ENCODE results near the gene MIDN.
A peak's percentile ranks its signal among the peaks of the same experiment; 100 is the strongest.
"Not testable (repeated sequence)": the region's sequence is repeated elsewhere in the genome, so short reads cannot be mapped to it uniquely, and the experiment has no call there.

Gene MIDN

GRCh38 chr19:1246265-1247087 lies 1.9 kb upstream of the MIDN start:
- DNase-seq: not testable (repeated sequence)

GRCh38 chr19:1247748-1248138 lies 640 bp upstream of the MIDN start:
- DNase-seq: no peak

GRCh38 chr19:1248786-1249297 lies 459 bp downstream of the MIDN start:
- DNase-seq: peak; percentile 79

- peak; percentile 96 for DNase-seq
Observed at GRCh38 chr19:1249298-1249989, 1.1 kb downstream of the MIDN start.

GRCh38 chr19:1249990-1250436 lies 1.6 kb downstream of the MIDN start:
- no peak for DNase-seq

GRCh38 chr19:1250437-1251260 lies 2.3 kb downstream of the MIDN start:
- DNase-seq: peak; percentile 81

- peak; percentile 72 for DNase-seq
Observed at GRCh38 chr19:1251330-1252220, 3.2 kb downstream of the MIDN start.

- peak; percentile 96 for DNase-seq
Observed at GRCh38 chr19:1252221-1252820, 3.9 kb downstream of the MIDN start.

- DNase-seq: peak; percentile 98
Observed at GRCh38 chr19:1252821-1253513, 4.6 kb downstream of the MIDN start.

- no peak for DNase-seq
Observed at GRCh38 chr19:1253514-1254080, 5.2 kb downstream of the MIDN start.

GRCh38 chr19:1254081-1254527 lies 5.7 kb downstream of the MIDN start:
- DNase-seq: no peak

GRCh38 chr19:1254530-1255185 lies 6.3 kb downstream of the MIDN start:
- no peak for DNase-seq

- DNase-seq: no peak
Observed at GRCh38 chr19:1255186-1256161, 7.1 kb downstream of the MIDN start.

- DNase-seq: no peak
Observed at GRCh38 chr19:1256646-1257474, 8.5 kb downstream of the MIDN start.

- no peak for DNase-seq
Observed at GRCh38 chr19:1257475-1258162, 9.2 kb downstream of the MIDN start.

GRCh38 chr19:1258163-1258492 lies 9.7 kb downstream of the MIDN start:
- no peak for DNase-seq

GRCh38 chr19:1258707-1259205 lies 10.4 kb downstream of the MIDN start:
- no peak for DNase-seq
